CD4-positive, alpha-beta T cell treated with Interleukin-4 for 4 hours (primary cell): Measurements from ENCODE around the gene GAK.

Experiments
- DNase-seq: peaks from one replicate; pipeline ENCODE4 v3.0.0-alpha.2; 2020

GAK gene

GRCh38 chr4:885353-885752 lies 46.8 kb downstream of the GAK start:
- no peak for DNase-seq

GRCh38 chr4:884896-885295 lies 47.2 kb downstream of the GAK start:
- DNase-seq, result no peak

GRCh38 chr4:884259-884658 lies 47.9 kb downstream of the GAK start:
- DNase-seq, result no peak

DNA sequence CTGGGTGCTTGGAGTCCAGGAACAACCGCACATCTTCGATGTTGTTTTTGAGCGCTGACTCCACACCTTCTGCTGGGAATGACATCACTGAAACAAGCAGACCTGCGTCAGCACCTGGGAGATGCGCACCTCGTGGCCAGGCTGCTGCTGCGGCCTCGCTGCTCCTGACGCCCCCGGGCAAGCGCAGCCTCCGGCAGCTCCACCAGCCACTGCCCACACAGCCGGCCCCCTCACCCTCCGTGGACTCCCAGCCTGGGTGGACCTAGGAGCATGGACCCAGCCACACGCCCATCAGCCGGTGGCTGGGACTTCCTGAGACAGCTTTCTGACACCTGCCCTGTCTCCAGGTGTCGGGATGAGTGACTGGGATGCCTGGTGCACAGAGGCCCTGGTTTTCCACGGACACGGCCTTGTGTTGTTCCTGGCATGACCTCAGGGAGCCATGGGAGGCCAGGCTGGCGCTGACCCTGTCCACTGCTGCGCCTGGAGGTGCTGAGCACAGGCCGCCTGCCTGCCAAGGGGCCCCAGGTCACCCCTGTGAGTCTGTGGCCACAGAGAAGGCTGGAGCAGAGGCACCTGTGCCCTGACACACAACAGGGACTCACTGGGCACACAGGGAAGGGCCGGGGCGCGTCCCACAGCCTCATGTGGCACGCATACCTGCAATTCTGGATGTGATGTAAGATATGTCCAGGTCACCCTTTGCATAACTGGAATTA lies 48.6 kb downstream of the GAK start:
- no peak for DNase-seq

DNA sequence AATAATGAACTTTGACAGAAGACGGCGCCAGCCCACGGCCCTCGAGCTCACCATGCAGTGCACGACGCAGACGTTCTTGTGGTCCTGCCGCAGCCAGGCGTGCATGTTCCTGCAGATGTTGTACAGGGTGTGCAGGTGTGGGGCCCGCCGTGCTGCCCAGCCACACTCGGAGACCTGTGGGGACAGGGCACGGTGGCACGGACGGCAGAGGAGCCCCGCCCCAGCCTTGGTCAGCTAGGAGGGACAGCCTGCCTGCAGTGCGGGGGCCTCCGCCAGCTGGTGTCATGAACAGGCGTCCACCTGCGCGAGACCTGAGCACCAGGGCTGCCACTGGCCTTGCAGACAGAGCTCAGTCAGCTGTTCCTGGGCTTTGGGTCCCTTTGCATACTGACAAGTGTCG lies 49.5 kb downstream of the GAK start:
- DNase-seq, result no peak

- DNase-seq, result no peak
Measured at GRCh38 chr4:881709-882108, 50.4 kb downstream of the GAK start.

GRCh38 chr4:880684-881405 lies 51.3 kb downstream of the GAK start:
- no peak for DNase-seq

DNA sequence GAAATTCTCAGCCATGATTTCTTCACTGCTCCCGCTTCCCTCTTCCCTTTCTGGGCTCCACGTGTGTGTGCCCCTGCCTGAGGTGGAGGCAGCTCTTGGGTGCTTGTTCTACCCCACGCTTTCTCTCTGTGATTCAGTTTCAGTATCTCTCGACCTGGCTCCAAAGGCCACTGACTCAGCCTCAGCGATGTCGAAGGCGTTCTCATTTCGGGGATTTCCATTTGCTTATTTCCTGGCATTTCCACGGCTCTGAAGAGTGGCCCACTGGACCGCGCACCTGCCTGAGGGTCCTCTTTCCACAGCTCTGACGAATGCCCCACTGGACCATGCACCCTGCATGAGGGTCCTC lies 52.4 kb downstream of the GAK start:
- peak; percentile 56 for DNase-seq

DNA sequence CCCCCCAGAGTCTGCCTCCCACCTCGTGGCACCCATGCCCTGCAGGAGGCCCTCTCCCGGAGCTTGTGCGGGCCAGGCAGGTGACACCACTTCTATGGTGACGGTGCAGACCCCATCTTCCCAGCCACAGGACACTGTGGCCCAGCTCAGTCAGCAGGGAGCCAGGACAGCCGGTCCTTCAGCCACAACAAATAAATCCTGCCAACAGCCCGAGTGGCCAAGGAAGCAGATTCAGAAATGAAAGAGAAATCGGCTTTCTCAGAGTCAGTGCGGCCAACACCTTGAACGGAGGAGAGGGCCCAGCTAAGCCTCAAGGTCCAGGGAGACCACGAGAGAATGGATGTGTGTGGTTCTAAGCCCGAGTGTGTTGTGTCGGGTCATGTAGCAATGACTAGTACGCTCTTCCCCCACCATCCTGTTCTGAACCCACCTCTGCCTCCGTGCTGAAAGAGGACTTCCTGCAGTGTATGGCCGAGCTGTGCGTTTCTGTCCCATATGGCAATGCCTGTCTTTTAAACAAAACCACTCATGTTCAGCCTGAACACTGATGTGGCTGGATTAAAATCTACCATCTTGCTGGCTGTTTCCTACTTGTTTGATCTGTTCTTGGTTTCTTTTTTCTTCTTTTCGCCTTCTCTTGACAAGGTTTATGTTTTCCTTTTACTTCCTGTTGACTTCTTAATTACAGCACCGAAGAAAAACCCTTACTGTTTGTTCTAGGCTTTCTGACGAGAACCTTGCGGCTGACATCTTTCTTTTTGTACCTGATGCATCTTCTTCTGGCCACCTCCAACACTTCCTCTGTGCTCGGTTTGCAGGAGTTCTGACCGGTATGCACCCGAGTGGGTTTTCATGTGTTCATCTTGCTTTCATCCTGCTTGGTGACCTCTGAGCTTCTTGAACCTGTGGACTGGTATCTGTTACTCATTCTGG lies 53.1 kb downstream of the GAK start:
- peak; percentile 43 for DNase-seq

- no peak for DNase-seq
Measured at GRCh38 chr4:877502-877901, 54.6 kb downstream of the GAK start.

DNA sequence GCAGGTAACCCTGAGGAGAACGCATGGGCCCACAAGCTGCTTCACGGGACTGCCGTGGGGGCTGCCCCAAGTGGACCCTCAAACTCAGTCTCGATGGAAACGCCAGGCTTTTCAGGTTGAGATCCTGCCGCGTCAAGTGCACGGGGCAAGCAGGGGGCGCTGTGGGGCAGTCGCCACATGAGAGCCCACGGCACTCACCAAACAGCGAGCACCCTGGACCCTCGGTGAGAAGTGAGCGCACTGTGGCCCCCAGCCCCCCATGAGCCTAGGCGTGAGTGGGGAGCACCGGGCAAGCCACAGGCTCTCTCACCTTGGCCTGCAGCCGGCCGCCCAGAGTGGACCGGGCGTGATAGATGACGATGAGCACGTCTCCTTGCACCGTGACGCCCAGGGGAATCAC lies 55.3 kb downstream of the GAK start:
- DNase-seq, result no peak

DNA sequence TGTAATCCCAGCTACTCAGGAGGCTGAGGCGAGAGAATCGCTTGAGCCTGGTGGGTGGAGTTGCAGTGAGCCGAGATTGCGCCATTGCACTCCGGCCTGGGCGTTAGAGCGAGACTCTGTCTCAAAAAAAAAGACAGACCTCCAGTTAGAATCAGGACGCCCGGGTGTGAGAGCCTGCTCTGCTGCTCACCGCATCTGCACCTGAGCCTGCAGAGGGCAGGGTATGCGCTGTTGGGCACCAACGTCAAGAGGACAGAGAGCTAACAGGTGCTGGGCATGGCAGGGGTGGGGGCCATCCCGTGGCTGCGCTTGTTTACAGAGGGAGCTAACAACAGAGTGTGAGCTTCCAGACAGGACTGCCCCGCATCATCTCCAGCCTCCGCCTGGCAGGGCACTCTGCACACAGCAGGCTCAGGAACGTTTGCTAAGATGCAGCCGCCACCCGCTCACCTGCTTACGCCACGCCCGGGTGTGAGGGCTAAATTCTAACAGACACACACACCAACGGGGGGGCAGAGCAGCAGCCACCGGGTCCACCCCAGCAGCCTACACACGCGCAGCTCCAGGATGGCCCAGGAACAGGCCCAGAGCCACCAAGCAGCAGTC lies 56.2 kb downstream of the GAK start:
- DNase-seq, result no peak

DNA sequence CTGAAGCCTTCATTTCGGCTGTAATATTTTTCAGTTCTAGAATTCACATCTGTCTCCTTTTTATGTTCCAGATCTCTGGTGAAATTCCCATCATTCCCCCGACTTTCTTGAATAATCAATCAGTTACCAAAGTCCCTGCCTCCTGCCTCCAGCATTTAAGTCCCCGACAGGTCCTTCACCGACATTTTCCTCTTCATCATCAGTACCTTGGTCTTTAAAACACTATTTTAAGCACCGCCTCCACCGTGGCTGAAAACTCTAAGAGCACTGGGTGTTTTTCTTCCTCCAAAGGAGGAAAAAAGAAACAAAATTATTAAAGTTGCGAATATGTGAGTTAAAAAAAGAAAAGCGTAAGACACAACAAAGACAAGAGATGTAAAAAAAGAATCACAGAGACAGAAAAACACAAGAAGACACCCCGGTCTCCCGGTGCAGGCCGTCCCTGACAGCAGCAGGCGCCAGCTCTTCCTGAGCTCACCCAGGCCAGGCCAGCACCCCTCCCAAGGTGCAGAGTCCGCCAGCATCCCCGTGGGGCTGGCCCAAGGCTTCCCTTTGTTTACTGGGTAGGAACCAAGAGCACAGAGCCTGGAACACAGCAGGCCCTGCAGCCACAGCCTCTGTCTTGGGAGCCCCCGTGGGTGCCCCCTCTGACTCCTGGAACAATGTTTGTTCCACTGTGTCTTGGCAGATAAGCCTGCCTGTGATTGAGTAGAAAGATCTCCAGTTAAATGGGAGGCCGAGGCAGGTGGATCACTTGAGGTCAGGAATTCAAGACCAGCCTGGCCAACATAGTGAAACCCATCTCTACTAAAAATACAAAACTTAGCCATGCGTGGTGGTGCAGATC lies 56.9 kb downstream of the GAK start:
- DNase-seq, result no peak

DNA sequence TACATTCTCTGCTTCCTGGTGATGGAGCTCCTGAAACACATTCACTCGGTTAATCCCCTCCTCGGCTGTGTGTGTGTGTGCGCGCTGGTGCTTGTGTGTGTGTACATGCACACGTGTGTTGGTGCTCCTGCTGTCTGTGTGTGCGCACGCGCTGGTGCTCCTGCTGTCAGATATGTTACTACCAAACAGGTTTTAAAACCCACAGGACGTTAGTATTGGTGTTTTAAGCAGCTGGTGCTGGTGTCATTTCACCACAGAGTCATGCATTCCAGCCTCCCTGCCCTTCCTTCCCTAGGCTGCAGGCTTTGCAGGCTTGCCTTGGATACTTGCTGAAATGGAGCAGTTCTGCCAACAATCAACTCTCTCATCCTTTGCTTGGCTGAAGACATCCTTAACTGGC lies 58.1 kb downstream of the GAK start:
- no peak for DNase-seq

DNA sequence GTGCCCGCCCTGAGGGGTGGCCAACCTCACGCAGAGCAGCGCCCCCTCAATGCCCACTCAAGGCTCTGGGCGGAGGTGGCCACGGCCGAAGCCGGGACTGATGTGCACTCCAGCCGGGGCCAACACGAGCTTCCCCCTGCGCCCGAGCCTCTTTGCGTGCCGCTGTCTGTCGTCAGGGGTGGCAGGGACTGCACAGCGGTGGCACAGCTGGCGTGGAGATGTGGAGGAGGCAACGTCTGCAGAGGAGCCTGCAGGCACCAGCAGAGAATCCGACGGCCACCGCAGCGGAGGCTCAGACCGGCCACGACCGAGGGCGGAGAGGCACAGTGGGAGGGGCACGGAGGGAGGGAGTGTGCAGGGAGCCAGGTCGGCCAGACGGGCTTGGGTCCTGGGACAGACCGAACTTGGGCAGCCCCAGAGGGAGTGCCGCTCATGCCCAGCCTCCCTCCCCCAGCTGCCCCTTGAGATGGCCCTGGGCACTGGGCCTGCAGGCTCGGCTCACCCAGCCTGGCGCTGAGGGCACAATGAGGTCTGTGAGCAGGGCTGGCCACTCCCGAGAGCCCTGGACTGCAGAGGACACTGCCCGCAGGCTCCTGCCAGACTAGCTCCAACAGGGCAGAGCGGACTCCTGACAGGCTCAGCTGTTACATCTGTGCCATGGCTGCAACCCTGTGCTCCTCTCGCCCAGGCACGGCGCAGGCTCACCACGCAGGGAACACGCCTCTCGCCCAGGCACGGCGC lies 59.7 kb downstream of the GAK start:
- no peak for DNase-seq

GRCh38 chr4:871484-871883 lies 60.6 kb downstream of the GAK start:
- DNase-seq, result no peak

GRCh38 chr4:870951-871350 lies 61.2 kb downstream of the GAK start:
- DNase-seq, result no peak

- DNase-seq, result no peak
Measured at GRCh38 chr4:869776-870175, 62.3 kb downstream of the GAK start.

DNA sequence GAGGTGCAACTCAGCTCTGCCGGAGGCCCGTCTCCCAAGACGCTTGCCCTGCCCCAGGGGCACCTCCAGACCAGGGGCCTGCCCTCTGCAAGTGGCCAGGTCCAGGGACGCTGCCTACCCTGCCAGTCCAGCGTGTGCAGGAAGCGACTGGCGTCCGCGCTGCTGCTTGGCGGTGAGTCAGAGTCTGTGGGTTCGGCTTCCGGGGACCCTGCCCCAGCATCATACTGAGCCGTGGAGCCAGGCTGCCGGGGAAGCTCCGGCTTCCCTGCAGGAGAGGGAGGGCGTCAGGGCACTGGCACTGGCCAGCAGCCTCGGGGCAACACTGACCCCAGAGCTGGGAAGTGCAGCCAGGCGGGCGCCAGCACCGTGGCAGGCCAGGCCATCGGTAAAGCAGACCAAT lies 63.7 kb downstream of the GAK start:
- DNase-seq, result no peak

- no peak for DNase-seq
Measured at GRCh38 chr4:867526-868250, 64.4 kb downstream of the GAK start.
